Muscle layer of colon (tissue), 2 donors: ENCODE results near the gene FBXO2.

ENCODE experiments used
- H3K27ac ChIP-seq: one replicate; pipeline ENCODE4 v1.7.0; 2013; ENCODE audit warnings: low read depth, mild to moderate bottlenecking, low read length, moderate library complexity
- H3K27me3 ChIP-seq, 2 donors: one replicate each; pipeline ENCODE4 v1.7.0; 2013; ENCODE audit warnings: low read length in 2 of 2, mild to moderate bottlenecking in 2 of 2; ENCODE audit not compliant: insufficient read depth in 2 of 2, control insufficient read depth in 1 of 2
- H3K36me3 ChIP-seq: one replicate; pipeline ENCODE4 v1.7.0; 2013; ENCODE audit warnings: mild to moderate bottlenecking, low read length; ENCODE audit not compliant: insufficient read depth
- H3K4me1 ChIP-seq: one replicate; pipeline ENCODE4 v1.7.0; 2013; ENCODE audit warnings: mild to moderate bottlenecking, low read length; ENCODE audit not compliant: insufficient read depth
- H3K4me3 ChIP-seq, 2 donors: one replicate each; pipeline ENCODE4 v1.7.0; 2013; ENCODE audit warnings: low read length in 2 of 2, low read depth in 1 of 2, mild to moderate bottlenecking in 1 of 2, moderate library complexity in 1 of 2
- H3K9ac ChIP-seq: one replicate; pipeline ENCODE4 v1.7.0; 2013; ENCODE audit warnings: low read length
- H3K9me3 ChIP-seq: one replicate; pipeline ENCODE4 v1.7.0; 2013; ENCODE audit warnings: mild to moderate bottlenecking, low read length
- donor health status: abdominal sarcoma.
- donor health status: Adenocarcinoma of cecum.

FBXO2 gene, protein sequence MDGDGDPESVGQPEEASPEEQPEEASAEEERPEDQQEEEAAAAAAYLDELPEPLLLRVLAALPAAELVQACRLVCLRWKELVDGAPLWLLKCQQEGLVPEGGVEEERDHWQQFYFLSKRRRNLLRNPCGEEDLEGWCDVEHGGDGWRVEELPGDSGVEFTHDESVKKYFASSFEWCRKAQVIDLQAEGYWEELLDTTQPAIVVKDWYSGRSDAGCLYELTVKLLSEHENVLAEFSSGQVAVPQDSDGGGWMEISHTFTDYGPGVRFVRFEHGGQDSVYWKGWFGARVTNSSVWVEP

DNA sequence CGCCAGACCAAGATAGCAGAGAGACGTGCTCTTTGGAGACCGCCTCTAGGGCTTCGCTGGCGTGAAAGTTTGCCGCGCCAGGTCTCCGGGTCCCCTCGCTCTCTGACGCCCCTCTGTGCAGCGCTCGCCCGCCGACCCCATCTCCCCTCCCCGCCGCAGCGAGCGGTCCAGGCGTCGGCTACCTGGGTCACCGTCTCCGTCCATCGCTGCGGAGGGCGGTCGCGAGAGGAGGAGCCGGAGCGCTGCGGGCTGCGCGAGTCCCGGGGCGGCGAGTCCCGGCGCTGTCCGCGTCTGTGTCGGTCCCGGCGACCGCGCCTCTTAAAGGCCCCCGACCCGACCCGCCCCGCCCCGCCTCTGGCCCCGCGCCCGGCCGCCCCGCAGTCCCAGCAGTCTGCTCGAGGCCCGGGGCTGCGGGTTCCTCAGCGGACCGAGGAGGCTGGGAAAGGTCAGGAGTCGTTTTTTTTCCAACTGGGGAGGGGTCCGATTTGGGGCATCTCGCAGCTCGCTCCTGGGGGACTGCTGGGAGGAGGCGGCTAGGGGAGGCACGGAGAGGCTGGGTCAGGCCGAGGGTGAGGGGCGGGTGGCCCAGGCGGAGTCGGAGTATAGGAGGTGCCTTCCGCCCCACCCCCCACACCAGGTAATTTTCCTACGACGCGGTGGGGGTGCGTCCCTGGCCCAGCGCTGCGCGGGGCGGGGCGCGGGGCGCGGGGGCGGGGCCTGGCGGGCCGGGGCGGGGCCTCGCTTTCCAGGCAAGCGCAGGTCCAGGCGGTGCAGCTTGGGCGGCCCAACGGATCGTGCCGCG lies at the start of gene FBXO2, which contains the start of gene FBXO44:
Gene FBXO2, minus strand, starts transcription at position 293 of the 802 bp plus-strand sequence. Its CDS starts 89 bp downstream, at position 204.
Gene FBXO44, plus strand, starts transcription at position 741 of the 802 bp plus-strand sequence. CDS start 959 bp downstream, outside the sequence.
- peaks cover 16% of the 10 kb centered on the region for H3K4me1 ChIP-seq
- no peaks in the 10 kb centered on the region for H3K9me3 ChIP-seq
- H3K36me3 ChIP-seq = peaks cover 4% of the 10 kb centered on the region
- peaks cover 9 to 16% of the 10 kb centered on the region in 2 donors for H3K27me3 ChIP-seq
- peak within 1 kb of the TSS; percentile 44 for H3K9ac ChIP-seq
- no peak within 1 kb of the TSS for H3K27ac ChIP-seq
- H3K4me3 ChIP-seq = peak within 1 kb of the TSS; percentile 47 to 68

DNA sequence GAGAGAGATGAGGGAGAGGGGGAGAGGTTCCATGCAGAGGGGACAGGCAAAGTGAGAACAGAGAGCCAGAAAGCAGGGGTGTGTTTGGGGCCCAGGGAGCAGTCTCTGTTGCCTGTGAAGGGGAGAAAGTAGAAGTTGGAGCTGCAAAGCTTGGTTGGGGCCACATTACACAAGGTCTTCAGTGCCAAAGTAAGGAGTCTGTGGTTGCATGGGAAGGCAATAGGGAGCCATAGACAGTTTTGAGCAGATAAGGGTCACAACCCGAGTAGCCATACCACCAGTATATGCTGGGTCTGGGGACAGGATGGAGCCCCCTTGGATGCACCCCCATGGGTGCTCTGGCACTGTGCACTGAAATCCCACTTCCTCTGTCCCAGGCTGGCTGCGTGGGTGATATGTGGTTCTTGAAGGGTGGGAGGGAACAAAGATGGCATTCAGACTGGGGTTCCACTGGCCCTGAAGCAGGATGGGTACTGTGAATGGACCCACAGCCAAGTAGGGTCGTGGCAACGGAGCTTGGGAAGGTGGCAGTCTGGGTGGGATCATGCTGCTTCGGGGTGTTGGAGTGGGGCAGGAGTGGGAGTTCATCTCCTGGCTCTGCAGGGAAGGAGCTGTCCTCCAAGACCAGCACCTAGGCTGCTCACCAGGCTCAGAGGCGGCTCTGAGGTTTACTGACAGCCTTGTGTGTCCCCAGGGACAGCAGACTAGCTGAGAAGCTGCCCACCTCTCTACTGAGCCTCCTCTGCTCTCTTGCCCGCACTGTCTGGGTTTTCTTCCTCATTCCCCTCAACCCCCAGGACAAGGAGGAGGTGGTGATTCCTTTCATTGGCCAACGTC lies 49.3 kb upstream of the FBXO2 start:
- H3K4me1 ChIP-seq = peaks cover 10% of the 10 kb centered on the region
- peaks cover 6 to 32% of the 10 kb centered on the region in 2 donors for H3K27me3 ChIP-seq
- no peak overlapping the region for H3K27ac ChIP-seq

DNA sequence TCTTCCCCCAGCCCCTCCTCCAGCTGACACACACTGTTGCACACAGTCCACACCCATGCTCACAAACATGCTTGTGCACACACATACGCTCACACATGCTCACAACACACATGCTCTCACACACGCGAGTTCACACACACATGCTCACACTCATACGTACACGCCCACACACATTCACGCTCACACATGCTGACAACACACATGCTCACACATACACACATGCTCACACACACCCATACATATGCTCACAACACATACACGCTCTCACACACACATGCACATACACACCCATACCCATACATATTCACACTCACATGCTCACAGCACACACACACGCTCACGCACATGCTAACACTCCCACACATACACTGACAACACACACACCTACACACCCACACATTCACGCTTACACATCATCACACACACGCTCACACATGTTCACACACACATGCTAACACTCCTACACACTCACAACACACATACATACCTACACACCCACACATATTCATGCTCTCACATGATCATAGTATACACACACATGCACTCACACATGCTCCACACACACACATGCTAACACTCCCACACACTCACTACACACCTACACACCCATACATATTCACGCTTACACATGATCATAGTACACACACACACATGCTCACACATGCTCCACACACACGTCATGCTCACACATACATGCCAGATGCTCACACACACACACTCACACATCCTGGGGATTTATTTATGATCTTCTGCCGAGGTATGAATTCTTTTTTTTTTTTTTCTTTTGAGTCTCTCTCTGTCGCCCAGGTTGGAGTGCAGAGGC lies 48.0 kb upstream of the FBXO2 start:
- Histone ChIP-seq H3K27me3 (peaks cover 6 to 33% of the 10 kb centered on the region in 2 donors), H3K9ac (no peak overlapping the region), H3K4me3 (no peak overlapping the region), H3K9me3 (no peaks in the 10 kb centered on the region), H3K27ac (no peak overlapping the region), H3K36me3 (no peaks in the 10 kb centered on the region), H3K4me1 (peaks cover 10% of the 10 kb centered on the region)

More for the DNA sequence above, 49.3 kb upstream of the FBXO2 start:
- no peak overlapping the region for H3K4me3 ChIP-seq
- H3K36me3 ChIP-seq = no peaks in the 10 kb centered on the region
- no peaks in the 10 kb centered on the region for H3K9me3 ChIP-seq
- no peak overlapping the region for H3K9ac ChIP-seq

DNA sequence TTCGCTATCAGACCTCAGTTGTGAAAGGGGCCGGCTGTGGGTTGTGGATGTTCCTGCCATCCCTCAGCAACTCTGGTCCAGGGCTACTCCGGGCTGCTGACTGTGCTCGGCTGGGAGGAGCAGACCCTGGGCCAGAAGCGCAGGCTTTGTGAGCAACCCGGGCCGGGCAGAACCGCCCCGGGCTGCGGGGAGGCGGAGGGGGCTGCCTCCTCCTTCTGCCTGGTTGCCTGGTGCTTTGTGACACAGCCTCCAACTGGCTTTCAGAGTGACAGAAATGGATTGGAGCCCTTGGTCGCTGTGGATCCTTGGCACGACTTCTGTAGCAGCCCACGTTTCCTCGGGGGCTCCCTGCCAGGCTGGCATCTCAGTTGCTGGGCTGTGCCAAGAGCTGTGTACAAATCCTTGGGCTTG lies 47.3 kb upstream of the FBXO2 start:
- Histone ChIP-seq H3K9me3 (no peaks in the 10 kb centered on the region), H3K27me3 (peaks cover 6 to 33% of the 10 kb centered on the region in 2 donors), H3K4me1 (peaks cover 10% of the 10 kb centered on the region), H3K9ac (no peak overlapping the region), H3K36me3 (no peaks in the 10 kb centered on the region), H3K4me3 (no peak overlapping the region), H3K27ac (no peak overlapping the region)

DNA sequence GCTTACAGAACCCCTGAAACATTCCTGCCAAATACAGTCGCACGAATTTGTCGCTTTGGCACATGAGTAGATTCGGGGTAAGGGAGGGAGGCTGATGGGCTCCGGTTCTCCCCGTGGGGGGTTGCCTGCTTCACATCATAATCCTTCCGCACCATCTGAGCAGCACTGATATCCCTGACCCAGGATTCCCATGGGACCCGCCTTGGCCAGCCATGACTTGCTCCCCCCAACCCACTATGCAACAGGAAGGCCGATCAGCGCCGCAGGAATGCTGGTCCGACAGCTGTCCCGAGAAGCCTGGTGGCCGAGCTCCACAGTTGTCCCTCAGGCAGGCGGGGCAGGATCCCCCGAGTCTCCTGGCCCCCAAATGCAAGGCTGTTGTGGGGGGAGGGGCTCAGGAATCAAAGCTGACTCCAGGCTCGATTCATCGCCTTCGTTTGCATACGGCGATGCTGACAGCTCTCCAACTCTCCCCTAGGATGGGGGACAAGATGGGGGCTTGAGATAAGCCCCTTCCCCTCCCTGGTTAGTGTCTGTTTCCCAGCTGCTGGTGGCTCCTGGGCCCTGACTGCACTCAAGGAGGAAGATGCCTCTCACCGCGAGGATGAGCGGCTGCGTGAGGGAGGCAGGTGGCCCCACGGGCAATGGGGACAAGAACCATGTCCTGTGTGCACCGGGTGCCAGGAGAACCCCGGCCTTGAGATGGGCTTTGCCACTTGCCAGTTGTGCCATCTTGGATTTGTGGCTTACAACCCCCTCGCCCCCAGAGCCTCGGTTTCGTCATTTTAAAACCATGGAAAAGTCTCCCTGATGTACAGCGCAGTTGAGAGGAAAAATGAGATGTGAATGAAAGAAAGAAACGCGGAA lies 46.6 kb upstream of the FBXO2 start:
- no peak overlapping the region for H3K4me3 ChIP-seq
- H3K9ac ChIP-seq = no peak overlapping the region
- no peaks in the 10 kb centered on the region for H3K9me3 ChIP-seq
- H3K4me1 ChIP-seq = peaks cover 10% of the 10 kb centered on the region
- H3K36me3 ChIP-seq = no peaks in the 10 kb centered on the region
- no peak overlapping the region for H3K27ac ChIP-seq
- peaks cover 6 to 28% of the 10 kb centered on the region in 2 donors for H3K27me3 ChIP-seq

DNA sequence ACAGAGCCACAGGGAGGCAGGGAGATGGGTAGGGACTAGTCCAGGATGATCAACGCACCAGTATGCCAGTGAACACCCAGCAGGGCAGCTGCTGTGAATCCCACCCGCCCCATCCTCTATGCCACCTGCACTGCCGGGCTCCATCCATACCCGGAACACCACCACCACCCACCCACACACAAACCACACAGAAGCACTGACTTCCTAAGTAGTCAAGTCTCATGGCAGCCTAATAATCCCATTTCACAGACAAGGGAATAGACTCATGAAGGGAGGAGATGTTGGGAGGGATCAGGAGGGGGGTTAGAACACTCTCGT lies 43.6 kb upstream of the FBXO2 start:
- Histone ChIP-seq H3K9ac (no peak overlapping the region), H3K27ac (no peak overlapping the region), H3K4me1 (peaks cover 10% of the 10 kb centered on the region), H3K36me3 (no peaks in the 10 kb centered on the region), H3K27me3 (peaks cover 11 to 24% of the 10 kb centered on the region in 2 donors), H3K9me3 (no peaks in the 10 kb centered on the region), H3K4me3 (no peak overlapping the region)

DNA sequence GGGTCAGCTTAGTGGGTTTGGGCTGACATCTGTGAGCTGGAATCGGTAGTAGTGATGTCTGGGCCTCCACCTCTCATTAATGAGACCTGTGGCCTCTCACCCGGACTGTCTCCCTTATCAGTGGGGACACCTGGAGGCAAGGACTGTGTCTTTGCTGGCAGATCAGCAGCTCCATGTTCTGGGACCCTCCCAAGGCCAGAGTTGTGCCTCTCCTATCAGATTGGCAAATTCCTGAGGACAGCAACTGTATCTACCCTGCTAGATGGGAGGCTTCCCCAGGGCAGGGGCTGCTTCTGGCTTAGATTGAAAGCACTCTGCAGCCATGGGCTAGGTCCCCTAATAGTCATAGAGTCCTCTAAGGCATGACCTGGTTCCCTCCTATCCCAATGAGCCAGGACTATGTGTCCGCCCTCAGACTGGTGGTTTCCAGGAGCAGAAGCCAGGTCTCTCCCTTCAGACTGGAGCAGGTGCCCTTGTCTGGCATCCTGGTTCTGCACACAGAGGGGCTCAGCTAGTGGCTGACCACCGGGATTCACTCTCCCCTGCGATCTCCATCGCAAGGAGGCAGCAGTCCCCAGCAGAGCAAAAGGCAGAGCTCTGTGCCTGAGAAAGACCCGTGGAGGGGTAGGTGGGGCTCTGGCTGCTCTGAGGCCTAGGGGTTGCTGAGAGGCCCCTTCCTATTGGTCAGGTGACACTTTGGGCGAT lies 43.1 kb upstream of the FBXO2 start:
- H3K27me3 ChIP-seq = peaks cover 16 to 29% of the 10 kb centered on the region in 2 donors
- no peaks in the 10 kb centered on the region for H3K36me3 ChIP-seq
- H3K27ac ChIP-seq = no peak overlapping the region
- no peak overlapping the region for H3K4me3 ChIP-seq
- H3K4me1 ChIP-seq = peaks cover 10% of the 10 kb centered on the region
- H3K9ac ChIP-seq = no peak overlapping the region
- H3K9me3 ChIP-seq = no peaks in the 10 kb centered on the region

DNA sequence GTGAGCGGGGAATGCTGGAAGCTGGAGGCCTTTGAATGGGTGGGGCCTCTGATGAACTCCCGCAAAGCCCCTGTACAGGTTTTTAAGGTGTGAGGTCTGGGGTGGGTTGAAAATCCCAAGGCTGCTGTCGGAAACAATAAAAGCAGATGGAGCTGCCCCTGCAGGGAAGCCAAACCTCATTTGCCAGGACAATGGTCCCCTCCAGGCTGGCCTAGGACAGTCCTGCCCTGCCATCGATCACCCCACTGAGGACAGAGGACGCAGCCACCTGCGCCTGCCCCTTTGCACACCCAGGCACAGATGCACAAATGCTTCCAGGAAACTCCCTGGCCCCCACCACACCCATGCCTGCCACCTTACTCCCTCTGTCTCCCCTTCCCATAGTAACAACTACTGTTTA lies 41.6 kb upstream of the FBXO2 start:
- Histone ChIP-seq H3K27ac (no peak overlapping the region), H3K36me3 (no peaks in the 10 kb centered on the region), H3K9me3 (no peaks in the 10 kb centered on the region), H3K4me1 (peaks cover under 1% of the 10 kb centered on the region), H3K4me3 (no peak overlapping the region), H3K27me3 (peaks cover 18 to 36% of the 10 kb centered on the region in 2 donors), H3K9ac (no peak overlapping the region)

DNA sequence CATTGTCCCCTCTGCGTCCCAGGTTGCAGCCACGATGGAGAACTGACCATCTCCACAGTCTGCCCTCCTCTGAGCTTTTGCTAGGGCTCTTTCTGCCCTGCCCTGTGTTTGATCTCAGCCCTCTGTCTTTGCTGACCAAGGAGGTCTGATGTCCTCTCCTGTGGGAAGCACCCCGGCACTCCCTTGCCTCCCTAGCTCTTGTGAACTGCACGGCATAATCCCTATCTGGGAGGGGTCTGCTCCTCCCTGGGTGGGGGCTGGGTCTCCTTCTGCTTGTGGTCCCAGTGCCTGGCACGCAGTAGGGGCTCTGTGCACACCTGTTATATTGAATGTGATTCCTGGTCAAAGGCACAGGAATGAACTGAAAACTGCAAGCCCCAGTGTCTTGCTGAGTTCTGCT lies 39.7 kb upstream of the FBXO2 start:
- no peak overlapping the region for H3K4me3 ChIP-seq
- no peaks in the 10 kb centered on the region for H3K36me3 ChIP-seq
- H3K27ac ChIP-seq = no peak overlapping the region
- no peaks in the 10 kb centered on the region for H3K9me3 ChIP-seq
- H3K4me1 ChIP-seq = no peaks in the 10 kb centered on the region
- H3K9ac ChIP-seq = no peak overlapping the region
- H3K27me3 ChIP-seq = peaks cover 22 to 45% of the 10 kb centered on the region in 2 donors
